IPS-15b (cell line): ENCODE data around the gene KLF2.
A peak's percentile ranks its signal among the peaks of the same experiment; 100 is the strongest.

Experiments used
- H3K27me3 ChIP-seq: one replicate; pipeline ENCODE4 v1.6.1; 2013; ENCODE audit warnings: low read length; ENCODE audit not compliant: control insufficient read depth, insufficient read depth
- H3K36me3 ChIP-seq: one replicate; pipeline ENCODE4 v1.6.1; 2013; ENCODE audit warnings: low read length; ENCODE audit not compliant: control insufficient read depth, insufficient read depth
- H3K4me1 ChIP-seq: one replicate; pipeline ENCODE4 v1.6.1; 2013; ENCODE audit warnings: mild to moderate bottlenecking, low read length; ENCODE audit not compliant: control insufficient read depth, insufficient read depth
- H3K4me3 ChIP-seq: one replicate; pipeline ENCODE4 v1.5.1; 2013; ENCODE audit warnings: low read depth, low read length
- H3K9ac ChIP-seq: one replicate; pipeline ENCODE4 v1.6.1; 2013; ENCODE audit warnings: low read depth, mild to moderate bottlenecking, low read length
- H3K9me3 ChIP-seq: one replicate; pipeline ENCODE4 v1.6.1; 2013; ENCODE audit warnings: mild to moderate bottlenecking, low read length; ENCODE audit not compliant: control insufficient read depth, insufficient read depth

The KLF2 gene

DNA sequence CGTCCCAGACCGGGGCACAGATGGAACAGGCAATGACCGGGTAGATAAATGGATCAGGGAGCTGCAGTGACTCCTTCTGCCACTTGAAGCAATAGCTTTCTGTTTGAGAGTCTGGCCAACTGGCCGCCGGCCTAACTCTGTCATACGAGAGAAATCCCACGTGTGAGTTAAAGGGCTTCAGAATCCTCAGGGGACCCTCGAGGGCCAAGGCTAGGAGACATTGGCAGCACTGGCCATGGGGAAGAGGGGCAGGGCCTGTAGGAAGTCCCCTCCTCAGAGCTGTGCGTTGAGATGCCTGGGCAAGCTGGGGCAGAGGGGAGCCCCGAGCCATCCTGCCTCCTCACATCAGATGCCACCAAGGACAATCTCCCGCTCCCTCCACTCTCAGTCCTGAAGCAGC lies 51.6 kb downstream of the KLF2 start:
- H3K4me1 ChIP-seq: no peaks in the 10 kb centered on the region
- no peak overlapping the region for H3K4me3 ChIP-seq
- H3K27me3 ChIP-seq: no peaks in the 10 kb centered on the region
- H3K9ac ChIP-seq: no peak overlapping the region
- no peaks in the 10 kb centered on the region for H3K9me3 ChIP-seq
- peaks cover 39% of the 10 kb centered on the region for H3K36me3 ChIP-seq

DNA sequence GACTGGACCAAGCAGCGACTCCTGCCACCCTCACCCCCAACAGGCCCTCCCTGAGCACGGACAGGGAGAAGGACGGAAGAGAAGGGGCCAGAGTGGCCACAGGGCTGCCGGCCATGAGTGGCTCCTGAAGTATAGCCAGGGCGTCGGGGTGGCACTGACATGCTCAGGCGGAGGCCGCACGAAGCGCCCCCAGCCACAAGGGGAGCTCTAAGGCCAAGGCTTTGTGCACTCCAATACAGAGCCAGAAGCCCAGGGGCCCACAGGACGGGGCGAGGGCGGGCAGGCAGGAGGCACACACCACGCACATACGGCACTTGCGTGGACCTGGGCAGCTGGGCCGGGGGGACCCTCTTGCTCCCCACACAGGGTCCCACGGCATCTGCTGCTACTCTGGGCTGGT lies 52.0 kb downstream of the KLF2 start:
- no peaks in the 10 kb centered on the region for H3K4me1 ChIP-seq
- no peak overlapping the region for H3K4me3 ChIP-seq
- no peaks in the 10 kb centered on the region for H3K27me3 ChIP-seq
- no peak overlapping the region for H3K9ac ChIP-seq
- no peaks in the 10 kb centered on the region for H3K9me3 ChIP-seq
- peaks cover 39% of the 10 kb centered on the region for H3K36me3 ChIP-seq

DNA sequence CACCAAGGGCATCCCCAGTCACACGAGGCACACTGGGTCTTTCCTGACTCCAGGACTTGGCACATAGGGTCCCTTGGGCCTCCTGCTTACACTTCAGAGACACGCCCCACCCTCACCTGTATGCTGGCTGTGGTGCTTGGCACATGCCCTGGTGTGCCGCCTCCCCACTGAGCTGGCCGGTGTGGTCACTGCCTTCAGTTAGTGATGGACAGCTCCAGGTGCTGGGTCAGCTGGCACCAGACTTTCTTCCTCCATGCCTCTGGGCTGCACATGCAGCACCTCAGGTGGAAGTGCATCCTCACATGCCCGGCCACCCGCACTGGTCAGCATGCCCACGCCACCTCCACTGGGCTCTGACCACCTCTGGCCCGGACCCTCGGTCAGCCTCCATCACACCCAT lies 52.9 kb downstream of the KLF2 start:
- Histone ChIP-seq H3K9ac (peak overlapping the region; percentile 24), H3K36me3 (peaks cover 38% of the 10 kb centered on the region), H3K27me3 (no peaks in the 10 kb centered on the region), H3K9me3 (no peaks in the 10 kb centered on the region), H3K4me3 (no peak overlapping the region), H3K4me1 (no peaks in the 10 kb centered on the region)
